Skin epidermis (tissue), 12 donors: ENCODE measurements around the gene SLC25A4.
"Not testable (repeated sequence)": the region's sequence is repeated elsewhere in the genome, so short reads cannot be mapped to it uniquely, and the experiment has no call there.

Source experiments
- H3K27ac ChIP-seq, 21 experiments: fragments of 200-600 bp; sonication (generic) in 11 of 21; one replicate each; pipeline ENCODE4 v1.5.0; 2020; ENCODE audit warnings: mild to moderate bottlenecking in 3 of 21, inconsistent platforms in 2 of 21, moderate library complexity in 2 of 21
- H3K4me3 ChIP-seq, 7 experiments: fragments of 200-600 bp; sonication (generic) in 2 of 7; one replicate each; pipeline ENCODE4 v1.5.0; 2020; ENCODE audit warnings: inconsistent platforms in 2 of 7, mild to moderate bottlenecking in 2 of 7, moderate library complexity in 1 of 7

The SLC25A4 gene

DNA sequence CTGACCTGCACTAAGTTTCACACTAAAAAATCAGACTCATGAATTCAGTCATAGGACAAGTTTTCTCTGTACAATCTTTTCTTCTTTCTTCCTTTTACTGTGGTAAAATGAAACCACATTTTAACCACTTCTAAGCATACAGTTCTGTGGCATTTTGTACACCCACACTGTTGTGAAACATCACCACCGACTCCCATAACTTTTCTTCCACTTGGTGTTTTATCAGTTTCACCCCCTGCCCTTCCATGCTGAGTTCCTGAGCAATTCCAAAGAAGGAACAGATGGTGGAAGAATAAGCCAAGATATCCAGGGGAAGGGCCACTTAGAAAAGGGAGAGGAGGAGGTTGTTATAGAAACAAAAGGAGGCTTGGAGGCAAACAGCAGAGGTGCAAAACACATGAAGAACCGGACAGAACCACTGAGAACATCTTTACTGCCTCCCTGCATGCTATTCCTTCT, 22.6 kb downstream of the SLC25A4 start:
- Histone ChIP-seq H3K4me3 (no peak overlapping the region), H3K27ac (no peak overlapping the region)

- Histone ChIP-seq H3K27ac (no peak overlapping the region), H3K4me3 (no peak overlapping the region)
Observed at GRCh38 chr4:185167234-185167633, 24.2 kb downstream of the SLC25A4 start.

DNA sequence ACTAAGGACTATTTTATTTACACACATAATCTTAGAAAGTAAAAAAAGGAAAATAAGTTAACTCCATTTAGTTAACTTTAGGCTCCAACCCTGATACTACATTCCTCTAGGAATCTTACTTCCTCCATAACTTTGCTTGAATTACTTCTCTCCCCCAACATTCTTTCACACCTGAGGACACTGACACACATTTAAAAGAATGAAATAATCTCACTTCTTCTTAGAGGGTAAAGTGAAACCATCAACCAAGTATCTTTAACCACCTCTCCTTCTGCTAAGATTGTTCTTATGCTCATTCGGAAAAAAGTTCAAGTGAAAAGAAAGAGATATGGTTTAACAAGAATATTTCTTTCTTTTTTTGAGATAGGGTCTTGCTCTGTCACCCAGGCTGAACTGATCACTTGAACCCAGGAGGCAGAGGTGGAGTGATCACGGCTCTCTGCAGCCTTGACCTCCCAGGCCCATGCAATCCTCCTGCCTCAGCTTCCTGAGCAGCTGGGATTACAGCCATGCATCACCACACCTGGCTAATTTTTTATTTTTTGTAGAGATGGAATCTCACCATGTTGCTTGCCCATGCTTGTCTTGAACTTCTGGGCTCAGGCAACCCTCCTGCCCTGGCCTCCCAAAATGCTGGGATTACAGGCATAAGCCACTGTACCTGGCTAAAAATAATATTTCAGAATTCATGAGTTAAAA, 28.5 kb downstream of the SLC25A4 start:
- Histone ChIP-seq H3K4me3 (no peak overlapping the region), H3K27ac (no peak overlapping the region)

DNA sequence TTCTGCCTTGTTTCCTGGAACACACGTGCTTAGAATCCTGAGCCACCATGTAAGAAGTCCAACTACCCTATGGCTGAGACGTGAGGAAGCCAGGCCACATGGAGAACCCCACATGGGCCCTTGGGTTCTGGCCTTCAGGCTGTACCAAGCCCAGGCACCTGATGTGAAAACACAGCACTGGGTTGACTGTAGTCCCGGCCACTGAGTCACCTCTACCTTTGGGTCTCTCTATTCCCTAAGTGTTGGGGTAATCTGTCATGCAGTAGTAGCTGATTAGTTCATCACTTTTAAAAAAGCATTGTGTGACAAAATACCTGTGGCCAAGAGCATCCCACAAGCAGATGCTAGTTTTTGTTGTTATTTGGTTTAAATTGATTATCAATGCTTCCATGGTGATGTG, 36.4 kb downstream of the SLC25A4 start:
- no peak overlapping the region for H3K4me3 ChIP-seq
- no peak overlapping the region for H3K27ac ChIP-seq

DNA sequence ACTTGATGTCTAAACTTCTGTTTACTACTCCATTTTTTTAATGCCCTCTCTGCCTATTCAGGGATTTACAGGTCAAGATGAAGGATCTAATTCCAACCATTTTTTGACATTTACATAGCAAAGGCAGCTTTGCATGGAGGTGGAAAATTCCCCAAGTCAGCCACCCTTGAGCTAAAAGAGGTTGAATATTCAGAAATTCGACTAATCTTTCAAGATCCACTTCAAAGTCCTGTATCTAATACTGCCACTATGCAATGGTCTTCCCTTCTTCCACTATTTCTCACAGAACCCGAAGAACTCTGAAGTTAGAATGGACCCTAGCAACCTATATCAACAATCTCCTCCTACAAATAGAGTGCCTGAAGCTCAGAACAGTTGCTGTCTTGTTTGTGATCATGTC, 39.2 kb downstream of the SLC25A4 start:
- H3K4me3 ChIP-seq, result no peak overlapping the region
- no peak overlapping the region for H3K27ac ChIP-seq

- no peak overlapping the region for H3K27ac ChIP-seq
- no peak overlapping the region for H3K4me3 ChIP-seq
Observed at GRCh38 chr4:185183622-185184281, 40.7 kb downstream of the SLC25A4 start.

DNA sequence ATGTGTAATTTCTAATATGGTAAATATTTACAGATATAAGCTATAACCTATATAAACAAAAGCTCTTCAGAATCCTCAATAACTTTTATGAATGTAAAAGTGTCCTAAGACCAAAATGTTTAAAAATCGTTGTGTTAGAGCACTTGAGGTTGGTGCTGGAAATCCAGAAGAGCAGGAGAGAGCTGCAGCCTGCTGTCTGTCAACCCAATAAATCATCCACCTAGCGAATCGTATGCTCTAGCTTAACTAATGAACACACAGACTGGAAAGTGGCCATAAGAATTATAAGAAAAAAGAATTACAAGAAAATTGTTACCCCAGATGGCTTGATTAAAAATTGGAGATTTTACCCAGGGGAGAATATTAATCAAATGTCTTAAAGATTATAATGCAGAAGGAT, 43.7 kb downstream of the SLC25A4 start:
- Histone ChIP-seq H3K27ac (no peak overlapping the region), H3K4me3 (no peak overlapping the region)

GRCh38 chr4:185189606-185190305, 46.7 kb downstream of the SLC25A4 start:
- Histone ChIP-seq H3K4me3 (no peak overlapping the region), H3K27ac (no peak overlapping the region)

- Histone ChIP-seq H3K27ac (no peak overlapping the region), H3K4me3 (no peak overlapping the region)
Observed at GRCh38 chr4:185190306-185190856, 47.3 kb downstream of the SLC25A4 start.

- Histone ChIP-seq H3K27ac (no peak overlapping the region), H3K4me3 (no peak overlapping the region)
Observed at GRCh38 chr4:185192059-185192458, 49.0 kb downstream of the SLC25A4 start.

DNA sequence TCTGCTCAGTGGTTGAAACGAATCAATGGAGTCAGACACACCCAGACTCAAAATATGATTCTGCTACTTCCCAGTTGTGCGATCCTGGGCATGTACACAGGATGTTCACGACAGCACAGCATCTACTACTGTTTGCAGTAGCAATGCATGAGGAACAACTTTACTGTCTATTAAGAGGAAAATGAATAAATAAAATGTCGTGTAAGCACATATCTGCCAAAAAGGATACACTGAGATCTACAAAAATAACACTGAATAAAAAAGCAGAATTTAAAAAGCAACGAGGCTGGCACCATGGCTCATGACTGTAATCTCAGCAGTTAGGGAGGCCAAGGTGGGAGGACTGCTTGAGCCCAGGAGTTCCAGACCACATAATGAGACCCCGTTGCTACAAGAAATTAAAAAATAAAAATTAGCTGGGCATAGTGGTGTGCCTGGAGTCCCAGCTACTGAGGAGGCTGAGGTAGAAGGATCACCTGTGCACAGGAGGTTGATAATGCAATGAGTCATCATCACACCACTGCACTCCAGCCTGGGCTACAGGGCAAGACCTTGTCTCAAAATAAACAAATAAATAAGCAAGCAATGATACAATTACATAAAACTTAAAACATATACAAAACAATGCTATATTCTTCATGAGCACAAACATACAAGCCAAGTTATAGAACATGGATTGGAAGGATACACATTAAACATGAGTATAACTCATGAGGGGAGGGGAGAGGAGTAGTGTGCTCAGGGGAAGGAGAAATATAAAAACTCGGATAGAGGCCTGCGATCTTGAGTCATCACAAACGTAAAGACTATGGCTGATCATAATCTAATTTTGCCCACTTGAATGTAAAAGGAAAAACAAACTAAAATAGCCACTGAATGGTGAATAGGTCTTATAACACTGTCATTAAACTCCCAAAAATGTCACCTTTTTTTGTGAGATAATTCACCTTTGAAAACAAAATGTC, 52.1 kb downstream of the SLC25A4 start:
- Histone ChIP-seq H3K4me3 (no peak overlapping the region), H3K27ac (no peak overlapping the region)

- Histone ChIP-seq H3K27ac (no peak overlapping the region), H3K4me3 (no peak overlapping the region)
Observed at GRCh38 chr4:185196437-185196836, 53.4 kb downstream of the SLC25A4 start.

DNA sequence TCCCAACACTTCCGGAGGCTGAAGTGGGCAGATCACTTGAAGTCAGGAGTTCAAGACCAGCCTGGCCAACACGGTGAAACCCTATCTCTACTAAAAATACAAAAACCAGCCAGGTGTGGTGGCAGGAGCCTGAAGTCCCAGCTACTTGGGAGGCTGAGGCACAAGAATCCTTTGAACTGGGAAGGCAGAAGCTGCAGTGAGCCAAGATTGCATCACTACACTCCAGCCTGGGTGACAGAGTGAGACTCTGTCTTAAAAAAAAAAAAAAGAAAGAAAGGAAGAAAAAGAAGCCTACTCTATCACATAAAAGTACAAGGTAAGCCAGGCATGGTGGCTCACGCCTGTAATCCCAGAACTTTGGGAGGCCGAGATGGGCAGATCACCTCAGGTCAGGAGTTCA, 55.1 kb downstream of the SLC25A4 start:
- H3K27ac ChIP-seq, H3K4me3 ChIP-seq: not testable (repeated sequence)
